Measurements from ENCODE around the gene STUB1.

The STUB1 gene

GRCh38 chr16:716768-717325, 36.6 kb downstream of the STUB1 start:
- Histone ChIP-seq H3K9me3 (no peaks in the 10 kb centered on the region), H3K9ac (peak overlapping the region; percentile 73; the same call in 1 of the 2 replicates), H3K36me3 (no peaks in the 10 kb centered on the region), H3K27me3 (peaks cover 35% of the 10 kb centered on the region), H3K4me2 (peak overlapping the region; percentile 100), H3K27ac (peak overlapping the region; percentile 24; the same call in 1 of the 2 replicates), H4K20me1 (peaks cover 47% of the 10 kb centered on the region), H3K4me3 (peak overlapping the region; percentile 85), H3K4me1 (peaks cover 68% of the 10 kb centered on the region)
- TF ChIP-seq Cebpa-rat (IDR thresholded peaks at IDR 0.05) = no peak

DNA sequence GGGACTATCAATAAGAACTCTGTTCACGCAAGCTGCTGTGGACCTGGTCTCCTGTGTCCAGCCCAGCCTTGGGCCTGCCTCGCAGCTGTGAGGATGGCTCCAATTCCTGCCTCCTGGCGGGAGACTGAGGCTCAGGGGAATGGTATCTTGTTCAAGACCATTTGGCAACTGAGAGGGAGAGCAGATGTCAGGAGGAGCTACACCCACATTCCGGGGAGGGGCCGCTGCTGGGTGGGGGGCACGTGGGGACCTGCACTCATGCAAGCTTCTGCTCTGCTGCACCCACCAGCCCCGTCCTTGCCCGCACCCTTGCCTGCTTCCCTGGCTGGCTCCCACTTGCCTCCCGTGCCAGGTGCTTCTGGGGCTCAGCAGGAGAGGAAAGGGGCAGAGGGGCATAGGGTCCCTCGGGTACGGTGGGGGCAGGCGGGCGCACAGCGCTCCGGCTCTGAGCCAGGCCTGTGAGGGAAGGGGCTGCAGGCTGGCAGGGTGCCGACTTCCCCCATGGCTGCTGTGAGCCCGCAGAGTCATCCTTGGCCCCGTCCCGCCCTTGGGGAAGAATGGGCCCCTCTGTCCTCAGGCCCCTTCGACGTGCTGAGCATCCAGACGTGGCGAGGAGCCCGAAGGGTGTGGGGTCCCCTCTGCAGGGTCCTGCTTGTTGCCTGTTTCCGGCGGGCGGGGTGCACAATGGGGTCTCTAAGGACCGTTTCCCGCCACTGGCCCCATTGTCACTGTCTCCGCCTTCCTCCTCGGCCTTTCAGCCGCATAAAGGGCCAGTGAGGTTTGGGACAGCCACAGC, 37.4 kb downstream of the STUB1 start:
- Histone ChIP-seq H3K27ac (peak overlapping the region; percentile 75), H3K4me2 (peak overlapping the region; percentile 100), H3K4me3 (peak overlapping the region; percentile 85), H3K9ac (peak overlapping the region; percentile 91; the same call in 1 of the 2 replicates), H3K4me1 (peaks cover 76% of the 10 kb centered on the region), H3K36me3 (no peaks in the 10 kb centered on the region), H4K20me1 (peaks cover 55% of the 10 kb centered on the region), H3K27me3 (peaks cover 30% of the 10 kb centered on the region), H3K9me3 (no peaks in the 10 kb centered on the region)
- TF ChIP-seq Cebpa-rat (IDR thresholded peaks at IDR 0.05) = no peak

GRCh38 chr16:718389-718788, 38.2 kb downstream of the STUB1 start:
- Histone ChIP-seq H3K4me1 (peaks cover 84% of the 10 kb centered on the region), H3K4me3 (0 out of 2 replicates have a peak overlapping the region, but pooled peaks have one; percentile 85), H4K20me1 (peaks cover 62% of the 10 kb centered on the region), H3K9ac (peak overlapping the region; percentile 91; the same call in 1 of the 2 replicates), H3K27me3 (peaks cover 30% of the 10 kb centered on the region), H3K9me3 (no peaks in the 10 kb centered on the region), H3K4me2 (peak overlapping the region; percentile 100), H3K36me3 (no peaks in the 10 kb centered on the region), H3K27ac (peak overlapping the region; percentile 75)
- TF ChIP-seq Cebpa-rat (IDR thresholded peaks at IDR 0.05) = no peak

GRCh38 chr16:718922-719321, 38.7 kb downstream of the STUB1 start:
- peak overlapping the region; percentile 91; the same call in 1 of the 2 replicates for H3K9ac ChIP-seq
- peak overlapping the region; percentile 100 for H3K4me2 ChIP-seq
- peak overlapping the region; percentile 83; the same call in 1 of the 2 replicates for H3K4me3 ChIP-seq
- H3K27ac ChIP-seq = peak overlapping the region; percentile 75
- peaks cover 86% of the 10 kb centered on the region for H3K4me1 ChIP-seq
- no peak for TF ChIP-seq Cebpa-rat (IDR thresholded peaks at IDR 0.05)
- H3K27me3 ChIP-seq = peaks cover 27% of the 10 kb centered on the region
- H3K9me3 ChIP-seq = no peaks in the 10 kb centered on the region
- no peaks in the 10 kb centered on the region for H3K36me3 ChIP-seq
- peaks cover 68% of the 10 kb centered on the region for H4K20me1 ChIP-seq

- Histone ChIP-seq H3K4me2 (peak overlapping the region; percentile 100), H3K27ac (peak overlapping the region; percentile 96), H3K4me1 (peaks cover 88% of the 10 kb centered on the region), H3K4me3 (peak overlapping the region; percentile 83), H3K9ac (peak overlapping the region; percentile 91), H3K27me3 (peaks cover 19% of the 10 kb centered on the region), H4K20me1 (peaks cover 78% of the 10 kb centered on the region), H3K36me3 (no peaks in the 10 kb centered on the region), H3K9me3 (no peaks in the 10 kb centered on the region)
- TF ChIP-seq Cebpa-rat (IDR thresholded peaks at IDR 0.05) = no peak
These were observed 39.7 kb downstream of the STUB1 start for GRCh38 chr16:719815-720446.

DNA sequence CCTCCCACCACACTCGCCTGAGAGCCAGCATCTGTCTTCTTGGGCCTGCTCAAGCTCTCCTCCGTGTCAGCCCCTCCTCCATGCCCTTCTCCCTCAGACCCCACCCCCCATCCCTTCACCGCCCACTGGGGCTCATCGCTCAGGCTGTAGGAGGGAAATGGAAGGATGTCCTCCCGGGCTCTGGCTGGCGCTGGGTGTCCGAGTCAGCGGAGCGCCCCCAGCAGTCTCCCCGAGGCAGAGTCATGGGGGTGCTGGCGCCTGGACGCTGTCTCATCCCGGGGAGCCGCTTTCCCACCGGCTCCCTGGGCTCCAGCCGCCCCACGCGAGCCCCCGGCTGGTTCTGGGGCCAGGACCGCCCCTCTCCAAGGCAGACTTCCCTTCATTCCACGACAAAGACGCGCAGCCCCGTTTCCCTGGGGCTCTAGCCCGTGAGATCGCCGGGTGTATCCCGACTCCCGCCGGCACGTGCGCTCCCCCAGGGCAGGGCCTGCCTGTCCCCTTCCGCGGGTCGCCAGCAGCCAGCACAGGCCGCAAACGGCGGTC, 40.3 kb downstream of the STUB1 start:
- H3K9ac ChIP-seq = peak overlapping the region; percentile 91
- H3K9me3 ChIP-seq = no peaks in the 10 kb centered on the region
- H3K4me1 ChIP-seq = peaks cover 91% of the 10 kb centered on the region

DNA sequence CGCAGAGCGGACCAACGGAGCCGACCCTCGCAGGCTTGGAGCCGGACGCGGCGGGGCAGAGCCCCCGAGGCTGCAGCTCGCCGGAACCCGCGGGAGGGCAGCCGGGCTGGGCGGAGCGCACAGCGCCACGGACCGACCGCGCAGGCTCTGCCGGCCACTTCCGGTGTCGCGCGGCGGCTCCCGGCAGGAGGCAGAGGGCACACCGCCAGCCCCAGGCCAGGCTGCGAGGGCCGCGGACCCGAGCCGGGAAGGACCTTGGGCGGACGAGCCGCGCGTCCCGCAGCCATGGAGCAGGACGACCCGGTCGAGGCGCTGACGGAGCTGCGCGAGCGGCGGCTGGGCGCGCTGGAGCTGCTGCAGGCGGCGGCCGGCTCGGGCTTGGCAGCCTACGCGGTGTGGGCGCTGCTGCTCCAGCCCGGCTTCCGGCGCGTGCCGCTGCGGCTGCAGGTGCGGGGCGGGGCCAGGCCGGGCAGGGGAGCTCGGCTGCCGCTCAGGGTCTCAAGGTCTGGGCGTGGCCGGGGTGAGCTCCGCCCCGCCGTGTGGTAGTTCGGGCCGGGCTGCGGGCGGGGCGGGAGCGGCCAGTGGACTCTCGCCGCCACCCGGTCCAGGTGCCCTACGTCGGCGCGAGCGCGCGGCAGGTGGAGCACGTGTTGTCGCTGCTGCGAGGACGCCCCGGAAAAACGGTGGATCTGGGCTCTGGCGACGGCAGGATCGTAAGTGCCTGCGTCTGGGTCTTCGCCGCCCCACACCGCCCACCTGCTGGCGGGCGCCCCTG, 41.0 kb downstream of the STUB1 start, which contains the start of gene ANTKMT:
Gene ANTKMT (plus strand): TSS at position 157 of the 775 bp plus-strand sequence. CDS start 129 bp downstream, at position 286.
- Histone ChIP-seq H3K4me2 (peak within 1 kb of the TSS; percentile 100), H3K9me3 (no peaks in the 10 kb centered on the region), H3K36me3 (no peaks in the 10 kb centered on the region), H3K9ac (peak within 1 kb of the TSS; percentile 91), H3K27me3 (peaks cover 7% of the 10 kb centered on the region), H3K4me1 (peaks cover 91% of the 10 kb centered on the region), H3K27ac (peak within 1 kb of the TSS; percentile 96), H3K4me3 (peak within 1 kb of the TSS; percentile 83), H4K20me1 (peaks cover 78% of the 10 kb centered on the region)
- no peak for TF ChIP-seq Cebpa-rat (IDR thresholded peaks at IDR 0.05)

More for the DNA sequence above, 40.3 kb downstream of the STUB1 start:
- H3K4me2 ChIP-seq = peak overlapping the region; percentile 100
- peaks cover 78% of the 10 kb centered on the region for H4K20me1 ChIP-seq
- TF ChIP-seq Cebpa-rat (IDR thresholded peaks at IDR 0.05) = no peak
- H3K36me3 ChIP-seq = no peaks in the 10 kb centered on the region
- H3K27me3 ChIP-seq = peaks cover 14% of the 10 kb centered on the region
- H3K27ac ChIP-seq = peak overlapping the region; percentile 96
- peak overlapping the region; percentile 83 for H3K4me3 ChIP-seq

- Histone ChIP-seq H3K9me3 (no peaks in the 10 kb centered on the region), H4K20me1 (peaks cover 75% of the 10 kb centered on the region), H3K4me2 (peak overlapping the region; percentile 100), H3K36me3 (no peaks in the 10 kb centered on the region), H3K27ac (peak overlapping the region; percentile 96), H3K27me3 (no peaks in the 10 kb centered on the region), H3K4me3 (peak overlapping the region; percentile 83), H3K4me1 (peaks cover 89% of the 10 kb centered on the region), H3K9ac (peak overlapping the region; percentile 91)
- no peak for TF ChIP-seq Cebpa-rat (IDR thresholded peaks at IDR 0.05)
These were observed 41.7 kb downstream of the STUB1 start for GRCh38 chr16:721765-722540.

Data from BLaER1 (cell line).